Endothelial cell (in vitro differentiated cells): Measurements from ENCODE around the gene FOXL2NB. TPM values are rescaled to one million over a fixed set of nuclear protein-coding genes. Genes with fewer than 3 reads are reported as not detected.
"Not testable (repeated sequence)": the region's sequence is repeated elsewhere in the genome, so short reads cannot be mapped to it uniquely, and the experiment has no call there.

Experiments used
- DNase-seq: peaks from one replicate; pipeline ENCODE4 v3.0.0; 2021; ENCODE audit warnings: low spot score
- H3K27ac Mint-ChIP-seq: one replicate; pipeline ENCODE4 v1.8.0; 2021; ENCODE audit warnings: mixed read lengths, inconsistent platforms; ENCODE audit not compliant: unreplicated experiment
- H3K27me3 Mint-ChIP-seq: one replicate; pipeline ENCODE4 v1.8.0; 2021; ENCODE audit warnings: mild to moderate bottlenecking, moderate library complexity, mixed read lengths, inconsistent platforms; ENCODE audit not compliant: unreplicated experiment
- H3K36me3 Mint-ChIP-seq: one replicate; pipeline ENCODE4 v1.8.0; 2021; ENCODE audit warnings: mild to moderate bottlenecking, low read depth, mixed read lengths, inconsistent platforms; ENCODE audit not compliant: unreplicated experiment
- H3K4me1 Mint-ChIP-seq: one replicate; pipeline ENCODE4 v1.8.0; 2021; ENCODE audit warnings: mild to moderate bottlenecking, mixed read lengths, inconsistent platforms; ENCODE audit not compliant: unreplicated experiment
- H3K4me3 Mint-ChIP-seq: one replicate; pipeline ENCODE4 v1.8.0; 2021; ENCODE audit warnings: mild to moderate bottlenecking, mixed read lengths, inconsistent platforms; ENCODE audit not compliant: unreplicated experiment
- H3K9me3 Mint-ChIP-seq: one replicate; pipeline ENCODE4 v1.8.0; 2021; ENCODE audit warnings: mixed read lengths, inconsistent platforms; ENCODE audit not compliant: unreplicated experiment
- total RNA-seq: library from RNA; stranded (reverse); fragmentation: NEBNext Ultra II Directional; extraction: Animal tissue kit (Norgen Biotek cat#: 25700); gene quantifications from one replicate; pipeline ENCODE4 v1.2.1, GENCODE V29; 2021; ENCODE audit not compliant: unreplicated experiment
- TF ChIP-seq, protein P1 (sequence below): fragments of 200-600 bp; sonication (generic); IDR thresholded peaks from one replicate; pipeline ENCODE4 v1.5.0; 2021; ENCODE audit warnings: antibody characterized with exemption; ENCODE audit not compliant: unreplicated experiment

The FOXL2NB gene
- total RNA-seq, 1 donor from 2014 or later: 13.2 TPM

DNA sequence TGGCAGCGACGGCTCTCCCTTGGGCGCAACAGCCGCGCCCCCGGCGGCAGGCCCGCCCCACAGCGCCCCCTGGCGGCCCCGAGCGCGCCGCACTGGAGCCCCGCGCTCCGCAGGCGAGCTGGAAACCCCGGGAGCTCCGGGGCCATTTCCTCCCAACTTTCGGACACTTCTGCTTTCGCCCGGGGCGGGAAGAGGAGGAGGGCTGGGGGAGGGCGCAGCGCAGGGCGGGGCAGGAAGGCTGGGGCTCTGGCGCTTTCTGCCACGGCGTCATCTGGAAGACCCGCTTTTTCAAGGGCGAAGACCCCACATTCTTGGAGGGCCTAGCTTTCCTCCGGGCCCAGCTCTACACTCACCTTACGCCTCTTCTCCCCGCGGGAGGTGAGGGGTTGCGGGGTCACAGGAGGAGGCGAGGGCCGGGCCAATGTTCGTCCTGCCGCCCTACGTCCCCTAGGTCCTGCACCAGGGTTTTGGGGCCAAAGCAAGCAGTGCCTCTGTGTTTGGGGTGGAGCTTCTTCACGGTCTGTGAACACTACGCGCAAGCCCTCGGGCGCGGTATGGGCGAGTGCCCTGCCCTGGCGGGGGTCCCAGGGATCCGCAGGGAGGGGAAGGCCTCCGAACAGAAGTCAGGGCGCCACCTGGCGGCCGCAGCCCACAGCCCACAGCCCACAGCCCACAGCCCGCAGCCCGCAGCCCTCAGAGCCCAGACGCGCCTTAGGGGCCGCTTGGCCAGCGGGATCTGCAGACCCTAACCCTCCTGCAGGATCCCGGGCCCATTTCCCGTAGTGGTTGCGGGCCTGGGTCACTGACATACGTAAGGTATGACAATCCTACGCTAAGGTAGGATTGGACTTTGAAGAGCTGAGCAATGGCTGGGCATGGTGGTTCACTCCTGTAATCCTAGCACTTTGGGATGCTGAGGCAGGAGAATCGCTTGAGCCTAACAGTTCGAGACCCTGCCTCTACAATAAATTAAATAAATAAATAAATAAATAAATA, 31.2 kb upstream of the FOXL2NB start:
- Mint-ChIP-seq H3K36me3 (no peaks in the 10 kb centered on the region), H3K4me1 (peaks cover 6% of the 10 kb centered on the region), H3K27ac (peak overlapping the region; percentile 93), H3K9me3 (no peaks in the 10 kb centered on the region), H3K27me3 (peaks cover 1% of the 10 kb centered on the region), H3K4me3 (peak overlapping the region; percentile 91)
- DNase-seq: peak; percentile 98
- TF ChIP-seq, protein P1, sequence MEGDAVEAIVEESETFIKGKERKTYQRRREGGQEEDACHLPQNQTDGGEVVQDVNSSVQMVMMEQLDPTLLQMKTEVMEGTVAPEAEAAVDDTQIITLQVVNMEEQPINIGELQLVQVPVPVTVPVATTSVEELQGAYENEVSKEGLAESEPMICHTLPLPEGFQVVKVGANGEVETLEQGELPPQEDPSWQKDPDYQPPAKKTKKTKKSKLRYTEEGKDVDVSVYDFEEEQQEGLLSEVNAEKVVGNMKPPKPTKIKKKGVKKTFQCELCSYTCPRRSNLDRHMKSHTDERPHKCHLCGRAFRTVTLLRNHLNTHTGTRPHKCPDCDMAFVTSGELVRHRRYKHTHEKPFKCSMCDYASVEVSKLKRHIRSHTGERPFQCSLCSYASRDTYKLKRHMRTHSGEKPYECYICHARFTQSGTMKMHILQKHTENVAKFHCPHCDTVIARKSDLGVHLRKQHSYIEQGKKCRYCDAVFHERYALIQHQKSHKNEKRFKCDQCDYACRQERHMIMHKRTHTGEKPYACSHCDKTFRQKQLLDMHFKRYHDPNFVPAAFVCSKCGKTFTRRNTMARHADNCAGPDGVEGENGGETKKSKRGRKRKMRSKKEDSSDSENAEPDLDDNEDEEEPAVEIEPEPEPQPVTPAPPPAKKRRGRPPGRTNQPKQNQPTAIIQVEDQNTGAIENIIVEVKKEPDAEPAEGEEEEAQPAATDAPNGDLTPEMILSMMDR: peak; percentile 97

DNA sequence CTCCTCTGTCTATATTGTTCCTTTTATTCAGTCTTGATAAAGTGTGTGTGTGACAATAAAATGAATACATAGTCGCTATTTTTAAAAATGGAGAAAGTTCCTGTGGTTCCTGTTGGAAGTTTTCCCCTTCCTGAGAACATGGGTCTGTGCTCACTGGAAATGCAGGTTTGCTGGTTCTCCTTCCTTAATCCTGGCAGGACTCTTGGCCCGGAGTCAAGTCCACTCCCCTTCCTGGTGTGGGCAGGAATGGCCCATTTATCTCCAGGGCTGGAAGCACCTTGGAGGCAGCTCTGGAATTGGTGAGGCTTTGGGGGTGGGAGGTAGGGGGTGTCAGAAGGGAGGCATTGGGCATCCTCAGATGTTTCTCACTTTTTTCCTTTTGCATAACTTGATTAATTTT, 30.2 kb upstream of the FOXL2NB start:
- DNase-seq: no peak
- Mint-ChIP-seq H3K9me3 (no peaks in the 10 kb centered on the region), H3K27ac (peak overlapping the region; percentile 75), H3K36me3 (no peaks in the 10 kb centered on the region), H3K4me1 (peaks cover 6% of the 10 kb centered on the region), H3K27me3 (peaks cover 1% of the 10 kb centered on the region), H3K4me3 (peak overlapping the region; percentile 75)
- TF ChIP-seq, protein P1: no peak

DNA sequence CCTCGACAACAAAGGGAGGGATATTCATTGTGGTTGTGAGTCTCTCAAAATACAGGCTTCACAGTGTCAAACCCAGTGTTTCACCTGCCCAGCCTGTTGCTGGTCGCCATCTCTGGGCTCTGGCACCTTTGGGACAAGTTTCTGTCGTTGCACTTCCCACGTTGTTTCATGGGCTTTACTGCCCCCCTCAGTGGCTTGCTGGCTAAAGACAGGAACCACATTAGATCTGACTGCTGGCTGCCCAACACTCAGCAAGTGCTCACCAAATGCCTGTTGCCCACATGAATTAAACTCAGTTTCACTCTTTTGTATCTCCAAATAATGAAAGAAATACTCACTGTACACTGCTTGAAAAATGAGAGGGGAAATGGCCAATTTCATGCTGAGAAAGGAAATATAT, 27.7 kb upstream of the FOXL2NB start:
- no peaks in the 10 kb centered on the region for H3K9me3 Mint-ChIP-seq
- TF ChIP-seq, protein P1: no peak
- no peak for DNase-seq
- H3K27me3 Mint-ChIP-seq: peaks cover 5% of the 10 kb centered on the region
- H3K27ac Mint-ChIP-seq: no peak overlapping the region
- H3K36me3 Mint-ChIP-seq: no peaks in the 10 kb centered on the region
- H3K4me1 Mint-ChIP-seq: peaks cover 6% of the 10 kb centered on the region
- no peak overlapping the region for H3K4me3 Mint-ChIP-seq

GRCh38 chr3:138921316-138922292, 25.4 kb upstream of the FOXL2NB start:
- Mint-ChIP-seq H3K27ac (no peak overlapping the region), H3K9me3 (no peaks in the 10 kb centered on the region), H3K4me3 (no peak overlapping the region)

GRCh38 chr3:138922400-138922799, 24.6 kb upstream of the FOXL2NB start:
- not testable (repeated sequence) for H3K36me3 Mint-ChIP-seq, H3K27ac Mint-ChIP-seq

More at GRCh38 chr3:138921316-138922292, 25.4 kb upstream of the FOXL2NB start:
- TF ChIP-seq, protein P1: no peak
- Mint-ChIP-seq H3K36me3 (no peaks in the 10 kb centered on the region), H3K27me3 (peaks cover 4% of the 10 kb centered on the region), H3K4me1 (peaks cover 3% of the 10 kb centered on the region)
- DNase-seq: no peak

More at GRCh38 chr3:138922400-138922799, 24.6 kb upstream of the FOXL2NB start:
- not testable (repeated sequence) for DNase-seq, H3K4me3 Mint-ChIP-seq, H3K27me3 Mint-ChIP-seq, H3K4me1 Mint-ChIP-seq, H3K9me3 Mint-ChIP-seq
